ENCODE results near the gene WDR27. TPM values are rescaled to one million over a fixed set of nuclear protein-coding genes. Genes with fewer than 3 reads are reported as not detected.

WDR27 gene
- total RNA-seq, 3 donors from 2014 or later (not counting 1 experiment from before 2014, with no cell fraction given), result 12.7 to 31.0 (median 25.3) TPM

DNA sequence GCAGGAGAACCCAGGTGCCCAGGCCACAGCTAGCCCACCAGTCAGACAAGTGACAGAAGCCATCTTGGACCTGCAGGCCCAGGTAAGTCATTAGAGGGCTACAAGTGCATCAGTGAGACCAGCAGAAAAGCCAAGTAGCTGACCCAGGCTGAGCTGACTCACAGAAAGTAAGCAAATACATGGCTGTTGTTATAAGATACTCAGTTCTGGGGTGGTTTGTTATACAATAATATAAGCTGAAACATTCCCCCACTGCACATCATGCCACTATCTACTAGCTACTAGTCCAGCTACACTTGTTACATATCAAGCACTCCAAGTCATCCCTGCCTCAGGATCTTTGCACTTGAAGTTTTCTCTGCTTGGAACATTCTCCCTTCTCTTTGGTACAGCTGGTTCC, 39.5 kb upstream of the WDR27 start:
- Histone ChIP-seq H3K9me3 (ENCODE audit: control insufficient read depth, insufficient read depth, low read length) (no peaks in the 10 kb centered on the region), H3K36me3 (ENCODE audit: control insufficient read depth, insufficient read depth, low read length) (no peaks in the 10 kb centered on the region), H3K4me1 (ENCODE audit: control insufficient read depth, insufficient read depth, low read length) (no peaks in the 10 kb centered on the region), H3K27me3 (ENCODE audit: control insufficient read depth, insufficient read depth, low read length) (peaks cover 2% of the 10 kb centered on the region), H3K4me3 (ENCODE audit: low read length) (no peak overlapping the region), H3K27ac (ENCODE audit: low read length) (no peak overlapping the region)
- no peak for DNase-seq
- Mint-ChIP-seq H3K9me3 (no peaks in the 10 kb centered on the region), H3K4me3 (no peak overlapping the region), H3K36me3 (no peaks in the 10 kb centered on the region), H3K27ac (no peak overlapping the region), H3K27me3 (ENCODE audit: low read depth in 2 of 2) (peaks cover 10 to 16% of the 10 kb centered on the region in 2 donors), H3K4me1 (no peaks in the 10 kb centered on the region)
- no peak for ATAC-seq
- TF ChIP-seq, protein P1, sequence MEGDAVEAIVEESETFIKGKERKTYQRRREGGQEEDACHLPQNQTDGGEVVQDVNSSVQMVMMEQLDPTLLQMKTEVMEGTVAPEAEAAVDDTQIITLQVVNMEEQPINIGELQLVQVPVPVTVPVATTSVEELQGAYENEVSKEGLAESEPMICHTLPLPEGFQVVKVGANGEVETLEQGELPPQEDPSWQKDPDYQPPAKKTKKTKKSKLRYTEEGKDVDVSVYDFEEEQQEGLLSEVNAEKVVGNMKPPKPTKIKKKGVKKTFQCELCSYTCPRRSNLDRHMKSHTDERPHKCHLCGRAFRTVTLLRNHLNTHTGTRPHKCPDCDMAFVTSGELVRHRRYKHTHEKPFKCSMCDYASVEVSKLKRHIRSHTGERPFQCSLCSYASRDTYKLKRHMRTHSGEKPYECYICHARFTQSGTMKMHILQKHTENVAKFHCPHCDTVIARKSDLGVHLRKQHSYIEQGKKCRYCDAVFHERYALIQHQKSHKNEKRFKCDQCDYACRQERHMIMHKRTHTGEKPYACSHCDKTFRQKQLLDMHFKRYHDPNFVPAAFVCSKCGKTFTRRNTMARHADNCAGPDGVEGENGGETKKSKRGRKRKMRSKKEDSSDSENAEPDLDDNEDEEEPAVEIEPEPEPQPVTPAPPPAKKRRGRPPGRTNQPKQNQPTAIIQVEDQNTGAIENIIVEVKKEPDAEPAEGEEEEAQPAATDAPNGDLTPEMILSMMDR (IDR thresholded peaks at IDR 0.05), result no peak
- intact Hi-C loops (cut with micrococcal nuclease), result no loop called here

DNA sequence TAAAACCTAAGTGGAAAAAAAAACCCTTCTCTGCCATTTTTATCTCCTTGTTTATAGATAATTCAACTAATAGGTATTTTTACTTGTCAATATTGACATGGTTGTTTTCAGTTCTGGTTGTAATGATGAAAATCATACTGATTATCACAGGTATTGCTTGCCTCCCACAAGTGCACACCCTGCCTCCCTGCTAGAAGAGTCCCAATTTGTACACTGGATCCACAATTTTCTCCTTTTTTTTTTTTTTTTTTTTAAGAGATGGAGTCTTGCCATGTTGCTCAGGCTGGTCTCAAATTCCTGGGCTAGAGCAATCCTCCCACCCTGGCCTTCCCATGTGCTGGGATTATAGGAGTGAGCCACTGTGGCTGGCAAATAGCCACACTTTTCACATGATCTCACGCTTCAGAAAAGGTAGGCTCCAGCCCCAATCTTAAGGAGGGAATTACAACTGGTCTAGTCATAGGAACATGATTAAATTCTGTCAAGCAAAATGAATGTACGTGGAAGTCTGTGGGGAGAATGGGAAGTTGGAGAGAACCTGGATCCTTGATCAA, 37.2 kb upstream of the WDR27 start:
- 100% methylated on average over 1 of the region's 2 CpGs for WGBS (ENCODE audit: insufficient coverage)
- ATAC-seq, result no peak
- no peak overlapping the region for H3K4me3 ChIP-seq (ENCODE audit: low read length)
- TF ChIP-seq, protein P1 (IDR thresholded peaks at IDR 0.05), result no peak
- H3K36me3 ChIP-seq (ENCODE audit: control insufficient read depth, insufficient read depth, low read length), result no peaks in the 10 kb centered on the region
- Mint-ChIP-seq H3K27ac (no peak overlapping the region), H3K9me3 (no peaks in the 10 kb centered on the region), H3K4me3 (no peak overlapping the region), H3K36me3 (no peaks in the 10 kb centered on the region), H3K27me3 (ENCODE audit: low read depth in 2 of 2) (peaks cover 29 to 35% of the 10 kb centered on the region in 2 donors), H3K4me1 (no peaks in the 10 kb centered on the region)
- H3K4me1 ChIP-seq (ENCODE audit: control insufficient read depth, insufficient read depth, low read length), result no peaks in the 10 kb centered on the region
- no peak overlapping the region for H3K27ac ChIP-seq (ENCODE audit: low read length)
- intact Hi-C loops (cut with micrococcal nuclease), result no loop called here
- DNase-seq, result no peak
- peaks cover 2% of the 10 kb centered on the region for H3K27me3 ChIP-seq (ENCODE audit: control insufficient read depth, insufficient read depth, low read length)
- no peaks in the 10 kb centered on the region for H3K9me3 ChIP-seq (ENCODE audit: control insufficient read depth, insufficient read depth, low read length)

DNA sequence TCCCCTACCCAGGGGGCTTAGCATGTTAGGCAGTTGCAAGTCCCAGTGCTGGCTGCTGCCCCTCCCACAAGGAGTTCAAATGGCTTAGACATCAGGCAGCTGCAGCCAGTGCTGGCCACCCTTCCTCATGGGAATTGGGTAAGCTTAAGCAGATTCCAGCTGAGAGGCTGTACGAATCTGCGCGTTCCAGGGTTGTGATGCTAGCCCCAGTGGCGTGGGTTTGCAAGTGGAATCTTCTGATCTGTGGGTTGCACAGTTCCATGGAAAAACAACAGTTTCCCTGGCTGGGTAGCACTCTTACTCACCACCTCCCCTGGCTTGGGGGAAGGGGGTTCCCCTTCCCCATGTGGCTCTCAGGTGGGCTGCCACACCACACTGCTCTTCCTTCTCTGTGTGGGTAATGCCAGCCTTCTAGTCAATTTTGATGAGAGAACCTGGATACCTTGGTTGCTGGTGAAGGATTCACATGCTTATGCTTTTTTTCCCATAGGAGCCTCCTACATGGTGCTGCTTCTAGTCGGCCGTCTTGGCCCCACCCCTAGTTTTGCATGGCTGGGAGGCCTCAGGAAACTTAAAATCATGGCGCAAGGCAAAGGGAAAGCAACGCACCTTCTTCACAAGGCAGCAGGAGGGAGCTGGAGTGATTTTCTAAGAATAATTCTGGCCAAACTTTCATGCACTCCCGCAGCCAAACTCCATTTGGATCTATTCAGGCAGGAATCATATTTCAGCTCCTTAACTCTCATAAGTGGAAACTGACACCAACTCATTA, 36.6 kb upstream of the WDR27 start:
- intact Hi-C loops (cut with micrococcal nuclease), result no loop called here
- no peak overlapping the region for H3K27ac Mint-ChIP-seq
- TF ChIP-seq, protein P1 (IDR thresholded peaks at IDR 0.05), result no peak
- no peak overlapping the region for H3K4me3 Mint-ChIP-seq
- no peak for DNase-seq
- 90% methylated on average over 9 of the region's 9 CpGs for WGBS (ENCODE audit: insufficient coverage)
- no peak for ATAC-seq
- Histone ChIP-seq H3K27me3 (ENCODE audit: control insufficient read depth, insufficient read depth, low read length) (peaks cover 2% of the 10 kb centered on the region), H3K9me3 (ENCODE audit: control insufficient read depth, insufficient read depth, low read length) (no peaks in the 10 kb centered on the region), H3K4me3 (ENCODE audit: low read length) (no peak overlapping the region), H3K36me3 (ENCODE audit: control insufficient read depth, insufficient read depth, low read length) (no peaks in the 10 kb centered on the region), H3K4me1 (ENCODE audit: control insufficient read depth, insufficient read depth, low read length) (no peaks in the 10 kb centered on the region), H3K27ac (ENCODE audit: low read length) (no peak overlapping the region)
- H3K27me3 Mint-ChIP-seq (ENCODE audit: low read depth in 2 of 2), result peaks cover 32 to 37% of the 10 kb centered on the region in 2 donors
- no peaks in the 10 kb centered on the region for H3K4me1 Mint-ChIP-seq
- H3K9me3 Mint-ChIP-seq, result no peaks in the 10 kb centered on the region
- H3K36me3 Mint-ChIP-seq, result no peaks in the 10 kb centered on the region

Data from natural killer cell (primary cell).